Smooth muscle cell (in vitro differentiated cells): ENCODE data around the gene RNASEL. TPM values are rescaled to one million over a fixed set of nuclear protein-coding genes. Genes with fewer than 3 reads are reported as not detected.
A peak's percentile ranks its signal among the peaks of the same experiment; 100 is the strongest.

ENCODE experiments used
- DNase-seq: peaks from one replicate; lab custom pipeline; 2025; ENCODE audit not compliant: unreplicated experiment; lab: John Stamatoyannopoulos, UW
- H2AFZ ChIP-seq: fragments of 200-600 bp; sonication (generic); 2 replicates; pipeline ENCODE4 v1.6.0; 2016; ENCODE audit warnings: antibody characterized with exemption, low read depth, mild to moderate bottlenecking
- H3F3A ChIP-seq: fragments of 200-600 bp; sonication (generic); 2 replicates; pipeline ENCODE4 v1.6.0; 2017; ENCODE audit warnings: antibody characterized with exemption, low read depth
- H3K27ac ChIP-seq: fragments of 200-600 bp; sonication (generic); 2 replicates; pipeline ENCODE4 v1.5.1; 2016; ENCODE audit warnings: low read depth, mild to moderate bottlenecking
- H3K27me3 ChIP-seq: fragments of 200-600 bp; sonication (generic); 2 replicates; pipeline ENCODE4 v1.6.1; 2016; ENCODE audit warnings: low read depth, mild to moderate bottlenecking
- H3K36me3 ChIP-seq: fragments of 200-600 bp; sonication (generic); 2 replicates; pipeline ENCODE4 v1.5.1; 2016; ENCODE audit warnings: low read depth
- H3K4me1 ChIP-seq: fragments of 200-600 bp; sonication (generic); 2 replicates; pipeline ENCODE4 v1.5.1; 2016; ENCODE audit warnings: low read depth
- H3K4me2 ChIP-seq: fragments of 200-600 bp; sonication (generic); 2 replicates; pipeline ENCODE4 v1.6.0; 2016; ENCODE audit warnings: mild to moderate bottlenecking
- H3K4me3 ChIP-seq: fragments of 200-600 bp; sonication (generic); 2 replicates; pipeline ENCODE4 v1.5.1; 2016; ENCODE audit warnings: mild to moderate bottlenecking
- H3K79me2 ChIP-seq: fragments of 200-600 bp; sonication (generic); 2 replicates; pipeline ENCODE4 v1.6.0; 2016; ENCODE audit warnings: low read depth, mild to moderate bottlenecking
- H3K9ac ChIP-seq: fragments of 200-600 bp; sonication (generic); 2 replicates; pipeline ENCODE4 v1.6.0; 2016; ENCODE audit warnings: low read depth
- H3K9me3 ChIP-seq: fragments of 200-600 bp; sonication (generic); replicated peaks from 2 replicates; pipeline ENCODE4 v1.5.1; 2016; ENCODE audit warnings: low read depth
- H4K20me1 ChIP-seq: fragments of 200-600 bp; sonication (generic); 2 replicates; pipeline ENCODE4 v1.6.0; 2016; ENCODE audit warnings: low read depth
- CTCF ChIP-seq: fragments of 200-600 bp; sonication (generic); IDR thresholded peaks from 2 replicates; pipeline ENCODE4 v1.5.1; 2017; ENCODE audit warnings: borderline replicate concordance, mild to moderate bottlenecking, antibody characterized with exemption; ENCODE audit not compliant: insufficient read depth, poor library complexity, severe bottlenecking
- WGBS: methylation state at CpG from one replicate; pipeline ENCODE4 v1.1.7; 2016; ENCODE audit warnings: low lambda C conversion rate; 5-methylcytosine and 5-hydroxymethylcytosine counted together
- polyA plus RNA-seq: library from polyadenylated mRNA; unstranded; fragments of >200 nt; fragmentation: Nextera tagmentation; extraction: Ambion mirVana; gene quantifications from 2 replicates; pipeline ENCODE4 v1.2.1, GENCODE V29; 2016
- total RNA-seq: library from RNA; depleted of rRNA; stranded (reverse); fragments of >200 nt; gene quantifications from 2 replicates; pipeline ENCODE4 v1.2.3, GENCODE V29; 2014

The RNASEL gene
- total and polyA plus RNA-seq, 2 experiments from 2014 or later = 4.5 to 4.7 TPM

DNA sequence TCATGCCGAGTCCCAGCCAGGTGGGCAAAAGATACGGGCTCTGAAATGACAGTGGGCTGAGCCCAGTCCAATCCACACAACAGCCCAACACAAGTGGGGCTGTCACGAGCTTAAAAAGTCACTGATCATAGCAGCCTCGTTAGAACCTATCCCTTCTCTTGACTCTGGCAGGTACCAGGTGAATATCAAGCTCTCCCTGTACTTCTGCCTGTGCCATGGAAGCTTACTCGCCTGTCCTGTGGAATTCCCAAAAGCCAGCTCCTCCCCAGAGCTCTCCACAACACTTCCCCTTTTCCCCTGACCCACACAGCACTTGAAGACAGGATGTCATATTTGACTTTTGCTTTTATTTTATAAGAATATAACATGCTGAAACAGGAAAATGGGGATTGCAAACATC lies 9.2 kb upstream of the RNASEL start:
- no peak for DNase-seq
- H3K4me3 ChIP-seq = no peak overlapping the region
- H3K9ac ChIP-seq = no peak overlapping the region
- H3K27me3 ChIP-seq = no peaks in the 10 kb centered on the region
- no peak for TF ChIP-seq CTCF
- H3K4me1 ChIP-seq = peaks cover 2% of the 10 kb centered on the region
- WGBS = 87% methylated on average over 5 of the region's 5 CpGs
- H3K36me3 ChIP-seq = no peaks in the 10 kb centered on the region
- H3F3A ChIP-seq = no peaks in the 10 kb centered on the region
- no peaks in the 10 kb centered on the region for H4K20me1 ChIP-seq
- H3K27ac ChIP-seq = no peak overlapping the region
- no peaks in the 10 kb centered on the region for H3K9me3 ChIP-seq
- no peak overlapping the region for H2AFZ ChIP-seq
- H3K4me2 ChIP-seq = no peak overlapping the region
- no peaks in the 10 kb centered on the region for H3K79me2 ChIP-seq

DNA sequence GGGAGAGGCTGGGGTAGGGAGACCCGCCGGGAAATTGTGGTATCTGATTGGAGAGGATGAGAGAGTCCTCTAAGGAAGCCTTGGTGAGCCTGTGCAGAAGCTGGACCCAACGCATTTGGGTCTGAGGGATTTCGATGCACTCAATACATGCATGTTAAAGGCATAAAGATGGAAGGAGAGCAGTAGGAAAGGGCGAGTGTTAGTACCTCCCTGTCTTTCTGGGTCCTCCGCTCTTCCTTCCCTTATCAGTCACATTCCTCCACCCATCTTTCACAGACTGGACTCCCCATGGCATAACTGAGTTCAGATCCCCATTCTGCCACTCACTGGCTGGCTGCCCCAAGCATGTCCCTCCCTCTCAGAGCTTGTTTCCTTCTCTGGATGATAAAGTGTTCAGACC lies 7.9 kb upstream of the RNASEL start:
- no peak overlapping the region for H2AFZ ChIP-seq
- H3K9me3 ChIP-seq = no peaks in the 10 kb centered on the region
- no peaks in the 10 kb centered on the region for H3K36me3 ChIP-seq
- H3K9ac ChIP-seq = no peak overlapping the region
- no peak overlapping the region for H3K27ac ChIP-seq
- DNase-seq = no peak
- no peaks in the 10 kb centered on the region for H3F3A ChIP-seq
- H3K4me1 ChIP-seq = no peaks in the 10 kb centered on the region
- no peak overlapping the region for H3K4me2 ChIP-seq
- no peaks in the 10 kb centered on the region for H4K20me1 ChIP-seq
- H3K4me3 ChIP-seq = no peak overlapping the region
- no peaks in the 10 kb centered on the region for H3K79me2 ChIP-seq
- no peaks in the 10 kb centered on the region for H3K27me3 ChIP-seq
- WGBS = 89% methylated on average over 6 of the region's 6 CpGs
- TF ChIP-seq CTCF = no peak

GRCh38 chr1:182595641-182596240 lies 6.7 kb upstream of the RNASEL start:
- Histone ChIP-seq H3K9ac (no peak overlapping the region), H3K27me3 (no peaks in the 10 kb centered on the region), H2AFZ (no peak overlapping the region), H3F3A (no peaks in the 10 kb centered on the region), H3K4me2 (no peak overlapping the region), H3K36me3 (no peaks in the 10 kb centered on the region), H3K4me3 (no peak overlapping the region), H3K9me3 (no peaks in the 10 kb centered on the region), H3K79me2 (no peaks in the 10 kb centered on the region), H3K27ac (no peak overlapping the region), H4K20me1 (no peaks in the 10 kb centered on the region), H3K4me1 (no peaks in the 10 kb centered on the region)
- WGBS = 35% methylated on average over 4 of the region's 4 CpGs
- TF ChIP-seq CTCF = peak; percentile 90
- no peak for DNase-seq

DNA sequence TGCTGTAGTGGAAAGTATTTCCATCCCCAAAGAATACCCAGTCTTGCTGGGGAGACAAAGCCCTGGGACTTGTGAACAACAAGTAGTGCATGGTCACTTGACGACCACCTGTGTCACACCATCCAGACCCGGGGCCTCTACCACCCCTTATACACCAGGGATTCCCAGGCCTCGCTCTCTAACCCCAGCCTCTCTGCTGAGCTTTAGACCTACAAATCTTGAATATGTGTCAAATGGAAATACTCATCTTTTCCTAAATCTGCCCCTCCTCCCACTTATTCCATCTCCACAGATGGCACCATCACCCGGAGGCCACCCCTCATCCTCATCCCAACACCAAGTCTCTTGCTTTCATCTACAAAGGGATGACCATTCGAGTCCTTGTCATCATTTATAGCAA lies 875 bp upstream of the RNASEL start:
- no peak for TF ChIP-seq CTCF
- Histone ChIP-seq H3K27me3 (no peaks in the 10 kb centered on the region), H3K36me3 (no peaks in the 10 kb centered on the region), H3F3A (no peaks in the 10 kb centered on the region), H3K9me3 (no peaks in the 10 kb centered on the region), H3K79me2 (no peaks in the 10 kb centered on the region), H4K20me1 (no peaks in the 10 kb centered on the region), H3K9ac (no peak overlapping the region), H3K4me1 (no peaks in the 10 kb centered on the region), H3K4me2 (no peak overlapping the region), H3K27ac (no peak overlapping the region), H2AFZ (peak overlapping the region; percentile 98), H3K4me3 (no peak overlapping the region)
- no peak for DNase-seq
- WGBS = 92% methylated on average over 5 of the region's 5 CpGs
